ENCODE measurements around the gene A3GALT2. TPM values are rescaled to one million over a fixed set of nuclear protein-coding genes. Genes with fewer than 3 reads are reported as not detected.

A3GALT2 gene
- polyA plus RNA-seq, 3 donors = not detected

GRCh38 chr1:33272509-33272908, 48.4 kb downstream of the A3GALT2 start:
- H4K20me1 ChIP-seq (ENCODE audit: insufficient read depth, low read length) = peaks cover 82% of the 10 kb centered on the region
- no peak overlapping the region for H2AFZ ChIP-seq (ENCODE audit: insufficient read depth, low read depth, low read length, poor library complexity, severe bottlenecking)
- no peak overlapping the region for H3K4me2 ChIP-seq (replicated peaks; ENCODE audit: extremely low read depth, low read length, poor library complexity, severe bottlenecking)
- Mint-ChIP-seq H3K36me3 (peaks cover 47 to 60% of the 10 kb centered on the region in 2 donors), H3K27me3 (ENCODE audit: low read depth in 3 of 3) (peaks cover 0 to 1% (median 1%) of the 10 kb centered on the region in 3 donors), H3K9me3 (no peaks in the 10 kb centered on the region), H3K4me1 (peaks cover 6% of the 10 kb centered on the region), H3K4me3 (no peak overlapping the region), H3K27ac (peak overlapping the region in 3 of 7 donors; percentile 4 to 73 (median 40))
- intact Hi-C loops (cut with micrococcal nuclease) = no loop called here
- no peak for TF ChIP-seq CTCF (IDR thresholded peaks at IDR 0.05)
- H3K79me2 ChIP-seq (ENCODE audit: insufficient read depth, low read length) = peaks cover 10% of the 10 kb centered on the region
- no peak for DNase-seq
- no peaks in the 10 kb centered on the region for H3K4me1 ChIP-seq (ENCODE audit: control insufficient read depth in 1 of 2, insufficient read depth in 2 of 2, low read length in 2 of 2)
- H3K36me3 ChIP-seq (replicated peaks in 1 of 2; ENCODE audit: control insufficient read depth in 1 of 2, insufficient read depth in 2 of 2, low read length in 2 of 2) = peaks cover 22 to 73% of the 10 kb centered on the region in 2 donors
- no peak overlapping the region for H3K9ac ChIP-seq (ENCODE audit: insufficient read depth, low read length, poor library complexity, severe bottlenecking)
- H3K27me3 ChIP-seq (ENCODE audit: control insufficient read depth in 2 of 2, insufficient read depth in 2 of 2, low read length in 2 of 2) = no peaks in the 10 kb centered on the region
- H3K9me3 ChIP-seq (replicated peaks in 1 of 2; ENCODE audit: control insufficient read depth in 1 of 2, insufficient read depth in 1 of 2, low read length in 2 of 2) = no peaks in the 10 kb centered on the region
- no peak overlapping the region for H3K27ac ChIP-seq (ENCODE audit: low read depth in 1 of 2, low read length in 2 of 2)
- 85% methylated on average over 3 of the region's 3 CpGs for WGBS (ENCODE audit: insufficient coverage)
- H3K4me3 ChIP-seq (replicated peaks in 1 of 3; ENCODE audit: low read depth in 2 of 3, low read length in 3 of 3) = no peak overlapping the region

- no peak overlapping the region for H3K4me2 ChIP-seq (replicated peaks; ENCODE audit: extremely low read depth, low read length, poor library complexity, severe bottlenecking)
- no peak for TF ChIP-seq CTCF (IDR thresholded peaks at IDR 0.05)
- H4K20me1 ChIP-seq (ENCODE audit: insufficient read depth, low read length) = peaks cover 88% of the 10 kb centered on the region
These were observed 49.0 kb downstream of the A3GALT2 start for GRCh38 chr1:33271666-33272505.

More at GRCh38 chr1:33271666-33272505, 49.0 kb downstream of the A3GALT2 start:
- Histone ChIP-seq H3K4me1 (ENCODE audit: control insufficient read depth in 1 of 2, insufficient read depth in 2 of 2, low read length in 2 of 2) (no peaks in the 10 kb centered on the region), H3K79me2 (ENCODE audit: insufficient read depth, low read length) (peaks cover 14% of the 10 kb centered on the region), H3K4me3 (replicated peaks in 1 of 3; ENCODE audit: low read depth in 2 of 3, low read length in 3 of 3) (no peak overlapping the region), H2AFZ (ENCODE audit: insufficient read depth, low read depth, low read length, poor library complexity, severe bottlenecking) (no peak overlapping the region), H3K27ac (ENCODE audit: low read depth in 1 of 2, low read length in 2 of 2) (no peak overlapping the region), H3K9ac (ENCODE audit: insufficient read depth, low read length, poor library complexity, severe bottlenecking) (no peak overlapping the region), H3K27me3 (ENCODE audit: control insufficient read depth in 2 of 2, insufficient read depth in 2 of 2, low read length in 2 of 2) (no peaks in the 10 kb centered on the region), H3K36me3 (replicated peaks in 1 of 2; ENCODE audit: control insufficient read depth in 1 of 2, insufficient read depth in 2 of 2, low read length in 2 of 2) (peaks cover 16 to 68% of the 10 kb centered on the region in 2 donors), H3K9me3 (replicated peaks in 1 of 2; ENCODE audit: control insufficient read depth in 1 of 2, insufficient read depth in 1 of 2, low read length in 2 of 2) (no peaks in the 10 kb centered on the region)
- Mint-ChIP-seq H3K4me3 (no peak overlapping the region), H3K4me1 (peaks cover 6% of the 10 kb centered on the region), H3K9me3 (no peaks in the 10 kb centered on the region), H3K36me3 (peaks cover 41 to 60% of the 10 kb centered on the region in 2 donors), H3K27ac (peak overlapping the region in 3 of 7 donors; percentile 44 to 79 (median 73)), H3K27me3 (ENCODE audit: low read depth in 3 of 3) (peaks cover 0 to 1% (median 1%) of the 10 kb centered on the region in 3 donors)
- intact Hi-C loops (cut with micrococcal nuclease) = no loop called here
- no peak for DNase-seq
- 98% methylated on average over 8 of the region's 13 CpGs for WGBS (ENCODE audit: insufficient coverage)

All from CD14-positive monocyte (primary cell).